Measurements from ENCODE around the gene ADAMTS9. TPM values are rescaled to one million over a fixed set of nuclear protein-coding genes. Genes with fewer than 3 reads are reported as not detected.

The ADAMTS9 gene
- total RNA-seq, 2 donors from 2014 or later: 27.2 to 54.7 TPM

DNA sequence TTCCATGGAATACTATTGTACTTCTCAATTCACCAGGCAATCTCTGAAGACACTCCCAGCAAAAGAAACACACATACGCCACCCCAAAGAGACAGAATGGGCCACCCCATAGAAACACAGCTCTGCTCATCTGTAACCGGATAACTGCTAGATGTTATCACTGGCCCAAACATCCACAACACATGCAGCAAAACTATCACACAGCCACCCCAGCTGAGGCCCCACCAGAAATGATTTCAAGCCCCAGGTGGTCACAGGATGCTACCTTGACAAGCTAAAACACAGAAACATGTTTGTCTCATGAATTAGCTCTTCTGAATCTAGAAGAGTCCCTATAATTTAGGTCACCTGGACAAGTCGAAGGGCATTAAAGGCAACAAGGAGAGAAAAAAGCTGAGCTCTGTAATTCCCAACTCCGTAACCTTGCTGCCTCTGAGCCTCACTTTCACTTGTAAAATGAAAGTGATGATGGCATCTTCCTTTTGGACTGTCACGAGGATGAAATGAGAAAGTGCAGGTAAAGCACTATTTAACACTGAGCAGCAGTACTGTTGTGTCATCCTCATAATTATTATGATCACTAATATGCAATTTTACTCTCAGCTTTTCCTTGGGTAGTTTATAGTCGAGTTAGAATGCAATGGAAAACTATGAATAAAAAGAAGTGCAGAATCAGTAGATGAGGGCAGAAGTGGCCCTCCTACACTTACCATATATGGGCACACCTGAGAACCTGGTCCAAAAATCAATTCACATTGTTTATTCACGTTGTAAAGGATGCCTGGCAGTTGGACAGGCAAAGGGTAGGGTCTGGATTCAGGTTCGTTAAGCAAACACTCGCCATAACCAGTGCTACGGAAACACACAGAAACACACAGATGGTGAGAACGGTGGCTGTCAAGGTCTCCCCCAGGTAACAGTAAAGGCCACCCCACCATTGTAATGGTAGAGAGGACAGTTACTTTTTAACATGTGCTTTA is 38.6 kb downstream of the ADAMTS9 start:
- intact Hi-C loops (cut with DNase I): no loop called here
- H3K36me3 ChIP-seq (replicated peaks in 1 of 2; ENCODE audit: insufficient read depth in 1 of 2, low read depth in 2 of 2): no peaks in the 10 kb centered on the region
- H3K27me3 ChIP-seq: no peaks in the 10 kb centered on the region
- no peak overlapping the region for H3K4me3 ChIP-seq
- ATAC-seq (no peak), DNase-seq (no peak)
- peaks cover 10% of the 10 kb centered on the region for H3K4me1 ChIP-seq
- no peaks in the 10 kb centered on the region for H3K9me3 ChIP-seq
- TF ChIP-seq, protein P1, sequence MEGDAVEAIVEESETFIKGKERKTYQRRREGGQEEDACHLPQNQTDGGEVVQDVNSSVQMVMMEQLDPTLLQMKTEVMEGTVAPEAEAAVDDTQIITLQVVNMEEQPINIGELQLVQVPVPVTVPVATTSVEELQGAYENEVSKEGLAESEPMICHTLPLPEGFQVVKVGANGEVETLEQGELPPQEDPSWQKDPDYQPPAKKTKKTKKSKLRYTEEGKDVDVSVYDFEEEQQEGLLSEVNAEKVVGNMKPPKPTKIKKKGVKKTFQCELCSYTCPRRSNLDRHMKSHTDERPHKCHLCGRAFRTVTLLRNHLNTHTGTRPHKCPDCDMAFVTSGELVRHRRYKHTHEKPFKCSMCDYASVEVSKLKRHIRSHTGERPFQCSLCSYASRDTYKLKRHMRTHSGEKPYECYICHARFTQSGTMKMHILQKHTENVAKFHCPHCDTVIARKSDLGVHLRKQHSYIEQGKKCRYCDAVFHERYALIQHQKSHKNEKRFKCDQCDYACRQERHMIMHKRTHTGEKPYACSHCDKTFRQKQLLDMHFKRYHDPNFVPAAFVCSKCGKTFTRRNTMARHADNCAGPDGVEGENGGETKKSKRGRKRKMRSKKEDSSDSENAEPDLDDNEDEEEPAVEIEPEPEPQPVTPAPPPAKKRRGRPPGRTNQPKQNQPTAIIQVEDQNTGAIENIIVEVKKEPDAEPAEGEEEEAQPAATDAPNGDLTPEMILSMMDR (IDR thresholded peaks at IDR 0.05): no peak
- no peak for TF ChIP-seq POLR2A (IDR thresholded peaks at IDR 0.05)
- H3K27ac ChIP-seq: no peak overlapping the region
- WGBS, 2 donors: 49 to 56% methylated on average over 11 of the region's 11 CpGs

DNA sequence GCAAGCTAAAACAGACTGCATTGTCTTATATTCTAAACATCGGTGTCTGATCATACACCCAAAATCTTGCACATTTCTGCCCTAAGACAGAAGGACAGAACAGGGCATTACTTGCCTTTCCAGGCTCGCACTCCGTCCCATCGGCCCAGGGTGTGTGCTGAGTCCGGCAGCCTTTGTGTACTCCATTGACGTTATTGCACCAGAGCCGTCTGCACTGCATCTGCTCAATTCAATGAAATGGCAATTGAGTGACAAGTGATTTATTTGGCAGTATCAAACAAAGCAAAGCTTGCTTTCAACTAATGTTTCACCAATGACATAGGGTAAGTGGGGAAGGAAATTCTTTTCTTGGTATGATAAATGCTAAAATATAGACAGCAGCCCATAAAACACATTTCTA is 40.0 kb downstream of the ADAMTS9 start:
- ATAC-seq (no peak), DNase-seq (no peak)
- peaks cover 10% of the 10 kb centered on the region for H3K4me1 ChIP-seq
- H3K27me3 ChIP-seq: no peaks in the 10 kb centered on the region
- no peaks in the 10 kb centered on the region for H3K36me3 ChIP-seq (replicated peaks in 1 of 2; ENCODE audit: insufficient read depth in 1 of 2, low read depth in 2 of 2)
- no peak overlapping the region for H3K4me3 ChIP-seq
- TF ChIP-seq, protein P1 (IDR thresholded peaks at IDR 0.05): no peak
- no peak for TF ChIP-seq POLR2A (IDR thresholded peaks at IDR 0.05)
- 79 to 84% methylated on average over 7 of the region's 7 CpGs for WGBS, 2 donors
- H3K27ac ChIP-seq: no peak overlapping the region
- intact Hi-C loops (cut with DNase I): no loop called here
- H3K9me3 ChIP-seq: no peaks in the 10 kb centered on the region

DNA sequence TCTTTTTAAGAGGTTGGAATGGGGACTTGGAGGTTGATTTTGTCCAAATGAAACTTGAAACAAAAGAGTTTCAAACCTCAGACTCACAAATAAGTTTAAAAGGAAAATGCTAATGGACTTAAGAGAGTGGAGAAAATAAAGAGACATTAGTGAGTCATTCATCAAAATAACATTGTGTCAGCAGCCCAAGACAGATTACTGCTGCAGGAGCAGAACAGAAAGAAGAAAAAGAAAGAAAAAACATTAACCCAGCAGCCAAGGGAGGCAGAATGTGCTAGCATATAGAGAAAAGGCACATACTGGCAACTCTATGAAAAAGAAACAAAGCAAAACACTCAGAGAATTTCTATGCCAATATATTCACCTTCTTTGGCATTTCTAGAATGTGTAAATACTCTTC is 42.6 kb downstream of the ADAMTS9 start:
- ATAC-seq (no peak), DNase-seq (no peak)
- no peaks in the 10 kb centered on the region for H3K27me3 ChIP-seq
- H3K36me3 ChIP-seq (replicated peaks in 1 of 2; ENCODE audit: insufficient read depth in 1 of 2, low read depth in 2 of 2): no peaks in the 10 kb centered on the region
- H3K27ac ChIP-seq: no peak overlapping the region
- H3K4me3 ChIP-seq: no peak overlapping the region
- TF ChIP-seq, protein P1 (IDR thresholded peaks at IDR 0.05): no peak
- no peak for TF ChIP-seq POLR2A (IDR thresholded peaks at IDR 0.05)
- H3K9me3 ChIP-seq: no peaks in the 10 kb centered on the region
- intact Hi-C loops (cut with DNase I): no loop called here
- H3K4me1 ChIP-seq: peaks cover 4% of the 10 kb centered on the region

DNA sequence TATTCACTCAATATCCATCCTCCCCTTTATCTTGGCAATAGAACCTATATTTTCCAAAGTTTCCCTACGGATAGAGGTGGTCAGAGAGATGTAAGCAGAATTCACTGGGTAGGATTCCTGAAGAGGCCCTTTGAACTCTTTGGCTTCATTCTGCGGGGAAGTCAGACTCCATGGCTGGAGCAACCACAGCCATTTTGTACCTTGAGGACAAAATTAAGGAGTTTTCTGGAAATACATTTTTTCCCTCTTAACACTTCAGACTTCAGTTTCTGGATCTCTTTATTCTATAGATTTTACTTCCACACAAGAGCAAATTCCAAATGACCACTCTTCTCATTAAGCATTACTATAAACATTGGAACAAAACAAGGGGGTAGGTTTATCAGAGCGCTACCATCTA is 43.3 kb downstream of the ADAMTS9 start:
- Histone ChIP-seq H3K36me3 (replicated peaks in 1 of 2; ENCODE audit: insufficient read depth in 1 of 2, low read depth in 2 of 2) (no peaks in the 10 kb centered on the region), H3K27me3 (no peaks in the 10 kb centered on the region), H3K9me3 (no peaks in the 10 kb centered on the region), H3K4me1 (peaks cover 4% of the 10 kb centered on the region), H3K4me3 (no peak overlapping the region), H3K27ac (no peak overlapping the region)
- TF ChIP-seq POLR2A (IDR thresholded peaks at IDR 0.05): no peak
- TF ChIP-seq, protein P1 (IDR thresholded peaks at IDR 0.05): no peak
- intact Hi-C loops (cut with DNase I): no loop called here
- ATAC-seq (no peak), DNase-seq (no peak)
- 93 to 94% methylated on average over 3 of the region's 3 CpGs for WGBS, 2 donors
